Liver (tissue), 9 donors: Measurements from ENCODE around the gene ZACN. TPM values are rescaled to one million over a fixed set of nuclear protein-coding genes. Genes with fewer than 3 reads are reported as not detected.

Experiments
- DNase-seq: peaks from one replicate; pipeline ENCODE4 v3.0.0-alpha.2; 2017; ENCODE audit warnings: low spot score
- H3K27ac ChIP-seq, 2 donors: one replicate each; pipeline ENCODE4 v1.7.0; 2013; ENCODE audit warnings: inconsistent platforms in 2 of 2, low read length in 2 of 2, control low read depth in 1 of 2, low read depth in 1 of 2, mild to moderate bottlenecking in 1 of 2
- H3K27me3 ChIP-seq, 4 donors: one replicate each; pipeline versions ENCODE4 v1.6.1 to v1.7.0; 2013; ENCODE audit warnings: low read length in 3 of 4, inconsistent platforms in 1 of 4, mild to moderate bottlenecking in 1 of 4, moderate library complexity in 1 of 4; ENCODE audit not compliant: control insufficient read depth in 4 of 4, insufficient read depth in 4 of 4
- H3K36me3 ChIP-seq, 4 donors: one replicate each; pipeline versions ENCODE4 v1.6.1 to v1.7.0; 2013; ENCODE audit warnings: low read length in 3 of 4, mild to moderate bottlenecking in 3 of 4, low read depth in 1 of 4, moderate library complexity in 1 of 4; ENCODE audit not compliant: control insufficient read depth in 4 of 4, insufficient read depth in 3 of 4
- H3K4me1 ChIP-seq, 4 donors: one replicate each; pipeline versions ENCODE4 v1.6.1 to v1.7.0; 2013; ENCODE audit warnings: low read length in 3 of 4, mild to moderate bottlenecking in 3 of 4, moderate library complexity in 1 of 4; ENCODE audit not compliant: control insufficient read depth in 4 of 4, insufficient read depth in 4 of 4
- H3K4me3 ChIP-seq, 3 donors: one replicate each; pipeline versions ENCODE4 v1.6.1 to v1.7.0; 2013; ENCODE audit warnings: low read length in 3 of 3, control low read depth in 1 of 3, low read depth in 1 of 3, mild to moderate bottlenecking in 1 of 3
- H3K9ac ChIP-seq, 2 donors: one replicate each; pipeline ENCODE4 v1.7.0; 2013; ENCODE audit warnings: low read length in 2 of 2, mild to moderate bottlenecking in 2 of 2, moderate library complexity in 2 of 2, control low read depth in 1 of 2, low read depth in 1 of 2
- H3K9me3 ChIP-seq, 4 donors: one replicate each; pipeline versions ENCODE4 v1.6.1 to v1.7.0; 2013; ENCODE audit warnings: low read length in 3 of 4; ENCODE audit not compliant: control insufficient read depth in 4 of 4
- EGR1 ChIP-seq, 2 donors: IDR thresholded peaks; 2 replicates each; pipeline ENCODE4 v1.6.1; 2016 to 2018; ENCODE audit warnings: antibody characterized with exemption in 2 of 2, low read depth in 2 of 2
- FOXA1 ChIP-seq: IDR thresholded peaks from 2 replicates; pipeline ENCODE4 v1.6.1; 2016; ENCODE audit warnings: antibody characterized with exemption
- FOXA2 ChIP-seq: IDR thresholded peaks from 2 replicates; pipeline ENCODE4 v1.6.1; 2016; ENCODE audit warnings: antibody characterized with exemption
- GABPA ChIP-seq, 2 donors: IDR thresholded peaks in 1 of 2; conservative IDR thresholded peaks in 1 of 2; 2 replicates each; pipeline ENCODE4 v1.6.1; 2016; ENCODE audit warnings: antibody characterized with exemption in 2 of 2, mild to moderate bottlenecking in 1 of 2, moderate library complexity in 1 of 2
- HNF4A ChIP-seq, 2 donors: conservative IDR thresholded peaks; 2 replicates each; pipeline ENCODE4 v1.6.1; 2016; ENCODE audit warnings: antibody characterized with exemption in 2 of 2, mild to moderate bottlenecking in 2 of 2
- HNF4G ChIP-seq: IDR thresholded peaks from 2 replicates; pipeline ENCODE4 v1.6.1; 2016; ENCODE audit warnings: antibody characterized with exemption
- JUND ChIP-seq, 2 donors: IDR thresholded peaks; 2 replicates each; pipeline ENCODE4 v1.6.1; 2016; ENCODE audit warnings: antibody characterized with exemption in 2 of 2
- MAX ChIP-seq: IDR thresholded peaks from 2 replicates; pipeline ENCODE4 v1.6.1; 2016; ENCODE audit warnings: antibody characterized with exemption
- NR2F2 ChIP-seq: IDR thresholded peaks from 2 replicates; pipeline ENCODE4 v1.6.1; 2016; ENCODE audit warnings: antibody characterized with exemption
- RAD21 ChIP-seq, 2 donors: IDR thresholded peaks; 2 replicates each; pipeline ENCODE4 v1.6.1; 2016; ENCODE audit warnings: antibody characterized with exemption in 2 of 2, mild to moderate bottlenecking in 2 of 2
- RXRA ChIP-seq, 2 donors: IDR thresholded peaks; 2 replicates each; pipeline ENCODE4 v1.6.1; 2017 to 2018; ENCODE audit warnings: antibody characterized with exemption in 2 of 2, mild to moderate bottlenecking in 1 of 2
- SP1 ChIP-seq: IDR thresholded peaks from 2 replicates; pipeline ENCODE4 v1.6.1; 2018; ENCODE audit warnings: antibody characterized with exemption, mild to moderate bottlenecking
- TAF1 ChIP-seq: conservative IDR thresholded peaks from 2 replicates; pipeline ENCODE4 v1.6.1; 2016; ENCODE audit warnings: antibody characterized with exemption, mild to moderate bottlenecking
- YY1 ChIP-seq: IDR thresholded peaks from 2 replicates; pipeline ENCODE4 v1.6.1; 2016; ENCODE audit warnings: antibody characterized with exemption, mild to moderate bottlenecking
- WGBS: extraction: QIAGEN DNeasy Blood & Tissue Kit; methylation state at CpG from one replicate; pipeline ENCODE4 v1.1.7; 2013; 5-methylcytosine and 5-hydroxymethylcytosine counted together
- polyA plus RNA-seq, 2 donors: library from polyadenylated mRNA; stranded (reverse) in 1 of 2; unstranded in 1 of 2; fragments of 200-250 nt in 1 of 2; fragments of >200 nt in 1 of 2; fragmentation: Nextera tagmentation in 1 of 2; extraction: Ambion mirVana in 1 of 2; gene quantifications; one replicate each; pipeline versions ENCODE4 v1.2.1 to v1.2.3, GENCODE V29; 2013 to 2015
- total RNA-seq, 2 donors: library from RNA; depleted of rRNA; stranded (reverse); fragments of >200 nt; gene quantifications; one replicate each; pipeline ENCODE4 v1.2.3, GENCODE V29; 2014
- TF ChIP-seq, protein P1 (sequence below): IDR thresholded peaks from 2 replicates; pipeline ENCODE4 v1.6.1; 2016; ENCODE audit warnings: antibody characterized with exemption, mild to moderate bottlenecking
- TF ChIP-seq, protein P2 (sequence below): IDR thresholded peaks from 2 replicates; pipeline ENCODE4 v1.6.1; 2016; ENCODE audit warnings: antibody characterized with exemption
- TF ChIP-seq, protein P3 (sequence below): IDR thresholded peaks from 2 replicates; pipeline ENCODE4 v1.6.1; 2016; ENCODE audit warnings: antibody characterized with exemption
- TF ChIP-seq, protein P4 (sequence below): fragments of 150-350 bp; IDR thresholded peaks from 2 replicates; pipeline ENCODE4 v1.5.1; 2017; ENCODE audit warnings: improper control_type of control experiment, low read depth, low read length; ENCODE audit not compliant: missing input control
- donor health status: healthy.
- donor health status: healthy.
- donor health status: healthy.
- donor health status: healthy.
- donor health status: healthy.

The ZACN gene
- total and polyA plus RNA-seq, 4 donors = 0.35 to 1.9 TPM; not detected in 2

DNA sequence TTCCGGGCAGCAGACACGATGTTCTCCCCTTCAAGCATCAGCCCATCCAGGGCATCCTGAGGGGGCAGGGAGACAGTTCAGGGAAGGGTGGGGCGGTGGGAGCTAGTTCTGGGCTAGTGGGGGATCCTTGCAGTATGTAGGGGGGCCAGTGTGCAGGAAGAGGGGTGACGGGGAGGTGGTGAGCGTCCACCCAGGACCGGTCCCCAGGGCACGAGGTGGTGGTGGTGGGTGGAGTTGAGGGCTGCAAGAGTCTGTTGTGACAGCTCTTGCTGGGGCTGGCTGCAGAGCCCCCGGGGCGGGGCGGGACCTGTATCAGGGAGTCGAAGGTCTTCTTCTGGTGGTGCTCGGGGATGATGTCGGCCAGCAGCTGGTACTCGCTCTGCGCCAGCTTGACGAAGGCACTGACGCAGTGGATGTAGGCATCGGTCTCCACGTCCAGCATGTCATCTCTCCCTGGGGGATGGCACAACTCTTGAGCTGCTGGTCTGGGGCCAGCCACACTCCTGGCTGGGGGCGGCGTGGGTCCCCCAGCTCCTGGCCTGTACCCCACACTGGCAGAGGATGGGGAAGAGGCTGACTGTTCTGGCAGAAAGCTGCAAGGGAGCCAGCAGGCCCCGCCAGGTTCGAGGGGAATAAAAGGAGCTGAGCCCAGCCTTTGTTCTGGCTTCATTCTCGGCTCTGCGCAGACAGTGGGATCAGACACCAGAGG, 10.0 kb downstream of the ZACN start:
- Histone ChIP-seq H3K4me3 (no peak overlapping the region), H3K9ac (no peak overlapping the region), H3K4me1 (no peaks in the 10 kb centered on the region), H3K27me3 (no peaks in the 10 kb centered on the region), H3K36me3 (peaks cover 16 to 74% (median 47%) of the 10 kb centered on the region in 4 donors), H3K9me3 (no peaks in the 10 kb centered on the region), H3K27ac (no peak overlapping the region)
- 96% methylated on average over 25 of the region's 25 CpGs for WGBS
- TF ChIP-seq, protein P1, sequence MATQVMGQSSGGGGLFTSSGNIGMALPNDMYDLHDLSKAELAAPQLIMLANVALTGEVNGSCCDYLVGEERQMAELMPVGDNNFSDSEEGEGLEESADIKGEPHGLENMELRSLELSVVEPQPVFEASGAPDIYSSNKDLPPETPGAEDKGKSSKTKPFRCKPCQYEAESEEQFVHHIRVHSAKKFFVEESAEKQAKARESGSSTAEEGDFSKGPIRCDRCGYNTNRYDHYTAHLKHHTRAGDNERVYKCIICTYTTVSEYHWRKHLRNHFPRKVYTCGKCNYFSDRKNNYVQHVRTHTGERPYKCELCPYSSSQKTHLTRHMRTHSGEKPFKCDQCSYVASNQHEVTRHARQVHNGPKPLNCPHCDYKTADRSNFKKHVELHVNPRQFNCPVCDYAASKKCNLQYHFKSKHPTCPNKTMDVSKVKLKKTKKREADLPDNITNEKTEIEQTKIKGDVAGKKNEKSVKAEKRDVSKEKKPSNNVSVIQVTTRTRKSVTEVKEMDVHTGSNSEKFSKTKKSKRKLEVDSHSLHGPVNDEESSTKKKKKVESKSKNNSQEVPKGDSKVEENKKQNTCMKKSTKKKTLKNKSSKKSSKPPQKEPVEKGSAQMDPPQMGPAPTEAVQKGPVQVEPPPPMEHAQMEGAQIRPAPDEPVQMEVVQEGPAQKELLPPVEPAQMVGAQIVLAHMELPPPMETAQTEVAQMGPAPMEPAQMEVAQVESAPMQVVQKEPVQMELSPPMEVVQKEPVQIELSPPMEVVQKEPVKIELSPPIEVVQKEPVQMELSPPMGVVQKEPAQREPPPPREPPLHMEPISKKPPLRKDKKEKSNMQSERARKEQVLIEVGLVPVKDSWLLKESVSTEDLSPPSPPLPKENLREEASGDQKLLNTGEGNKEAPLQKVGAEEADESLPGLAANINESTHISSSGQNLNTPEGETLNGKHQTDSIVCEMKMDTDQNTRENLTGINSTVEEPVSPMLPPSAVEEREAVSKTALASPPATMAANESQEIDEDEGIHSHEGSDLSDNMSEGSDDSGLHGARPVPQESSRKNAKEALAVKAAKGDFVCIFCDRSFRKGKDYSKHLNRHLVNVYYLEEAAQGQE = no peak
- TF ChIP-seq MAX = no peak
- TF ChIP-seq HNF4G = no peak
- TF ChIP-seq, protein P2, sequence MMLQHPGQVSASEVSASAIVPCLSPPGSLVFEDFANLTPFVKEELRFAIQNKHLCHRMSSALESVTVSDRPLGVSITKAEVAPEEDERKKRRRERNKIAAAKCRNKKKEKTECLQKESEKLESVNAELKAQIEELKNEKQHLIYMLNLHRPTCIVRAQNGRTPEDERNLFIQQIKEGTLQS = no peak
- no peak for TF ChIP-seq GABPA (IDR thresholded peaks at IDR 0.05 in 1 of 2, conservative IDR thresholded peaks at IDR 0.05 in 1 of 2)
- no peak for TF ChIP-seq JUND (IDR thresholded peaks at IDR 0.05)
- no peak for TF ChIP-seq RXRA (IDR thresholded peaks at IDR 0.05)
- TF ChIP-seq TAF1 = no peak
- no peak for TF ChIP-seq RAD21 (IDR thresholded peaks at IDR 0.05)
- no peak for TF ChIP-seq FOXA1
- TF ChIP-seq YY1 = no peak
- no peak for TF ChIP-seq NR2F2
- no peak for TF ChIP-seq EGR1 (IDR thresholded peaks at IDR 0.05; ENCODE audit: low read depth in 2 of 2)
- TF ChIP-seq, protein P3, sequence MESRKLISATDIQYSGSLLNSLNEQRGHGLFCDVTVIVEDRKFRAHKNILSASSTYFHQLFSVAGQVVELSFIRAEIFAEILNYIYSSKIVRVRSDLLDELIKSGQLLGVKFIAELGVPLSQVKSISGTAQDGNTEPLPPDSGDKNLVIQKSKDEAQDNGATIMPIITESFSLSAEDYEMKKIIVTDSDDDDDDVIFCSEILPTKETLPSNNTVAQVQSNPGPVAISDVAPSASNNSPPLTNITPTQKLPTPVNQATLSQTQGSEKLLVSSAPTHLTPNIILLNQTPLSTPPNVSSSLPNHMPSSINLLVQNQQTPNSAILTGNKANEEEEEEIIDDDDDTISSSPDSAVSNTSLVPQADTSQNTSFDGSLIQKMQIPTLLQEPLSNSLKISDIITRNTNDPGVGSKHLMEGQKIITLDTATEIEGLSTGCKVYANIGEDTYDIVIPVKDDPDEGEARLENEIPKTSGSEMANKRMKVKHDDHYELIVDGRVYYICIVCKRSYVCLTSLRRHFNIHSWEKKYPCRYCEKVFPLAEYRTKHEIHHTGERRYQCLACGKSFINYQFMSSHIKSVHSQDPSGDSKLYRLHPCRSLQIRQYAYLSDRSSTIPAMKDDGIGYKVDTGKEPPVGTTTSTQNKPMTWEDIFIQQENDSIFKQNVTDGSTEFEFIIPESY = no peak
- no peak for TF ChIP-seq SP1
- TF ChIP-seq HNF4A (conservative IDR thresholded peaks at IDR 0.05) = no peak
- TF ChIP-seq, protein P4, sequence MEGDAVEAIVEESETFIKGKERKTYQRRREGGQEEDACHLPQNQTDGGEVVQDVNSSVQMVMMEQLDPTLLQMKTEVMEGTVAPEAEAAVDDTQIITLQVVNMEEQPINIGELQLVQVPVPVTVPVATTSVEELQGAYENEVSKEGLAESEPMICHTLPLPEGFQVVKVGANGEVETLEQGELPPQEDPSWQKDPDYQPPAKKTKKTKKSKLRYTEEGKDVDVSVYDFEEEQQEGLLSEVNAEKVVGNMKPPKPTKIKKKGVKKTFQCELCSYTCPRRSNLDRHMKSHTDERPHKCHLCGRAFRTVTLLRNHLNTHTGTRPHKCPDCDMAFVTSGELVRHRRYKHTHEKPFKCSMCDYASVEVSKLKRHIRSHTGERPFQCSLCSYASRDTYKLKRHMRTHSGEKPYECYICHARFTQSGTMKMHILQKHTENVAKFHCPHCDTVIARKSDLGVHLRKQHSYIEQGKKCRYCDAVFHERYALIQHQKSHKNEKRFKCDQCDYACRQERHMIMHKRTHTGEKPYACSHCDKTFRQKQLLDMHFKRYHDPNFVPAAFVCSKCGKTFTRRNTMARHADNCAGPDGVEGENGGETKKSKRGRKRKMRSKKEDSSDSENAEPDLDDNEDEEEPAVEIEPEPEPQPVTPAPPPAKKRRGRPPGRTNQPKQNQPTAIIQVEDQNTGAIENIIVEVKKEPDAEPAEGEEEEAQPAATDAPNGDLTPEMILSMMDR = no peak
- TF ChIP-seq FOXA2 = no peak
- DNase-seq = no peak
